ENCODE results near the gene S100A9. TPM values are rescaled to one million over a fixed set of nuclear protein-coding genes. Genes with fewer than 3 reads are reported as not detected.
A peak's percentile ranks its signal among the peaks of the same experiment; 100 is the strongest.

S100A9 gene
- polyA plus RNA-seq, 3 donors, result 8.7 to 22.1 (median 16.1) TPM

GRCh38 chr1:153359241-153359640 is 1.6 kb downstream of the S100A9 start:
- no peak for DNase-seq (ENCODE audit: low read depth in 3 of 3, low spot score in 2 of 3)

GRCh38 chr1:153360190-153360589 is 2.5 kb downstream of the S100A9 start:
- DNase-seq (ENCODE audit: low read depth in 3 of 3, low spot score in 2 of 3), result no peak

- DNase-seq (ENCODE audit: low read depth in 3 of 3, low spot score in 2 of 3), result no peak
Measured at GRCh38 chr1:153360592-153361479, 3.2 kb downstream of the S100A9 start.

GRCh38 chr1:153361480-153362109 is 3.9 kb downstream of the S100A9 start:
- DNase-seq (ENCODE audit: low read depth in 3 of 3, low spot score in 2 of 3), result no peak

DNA sequence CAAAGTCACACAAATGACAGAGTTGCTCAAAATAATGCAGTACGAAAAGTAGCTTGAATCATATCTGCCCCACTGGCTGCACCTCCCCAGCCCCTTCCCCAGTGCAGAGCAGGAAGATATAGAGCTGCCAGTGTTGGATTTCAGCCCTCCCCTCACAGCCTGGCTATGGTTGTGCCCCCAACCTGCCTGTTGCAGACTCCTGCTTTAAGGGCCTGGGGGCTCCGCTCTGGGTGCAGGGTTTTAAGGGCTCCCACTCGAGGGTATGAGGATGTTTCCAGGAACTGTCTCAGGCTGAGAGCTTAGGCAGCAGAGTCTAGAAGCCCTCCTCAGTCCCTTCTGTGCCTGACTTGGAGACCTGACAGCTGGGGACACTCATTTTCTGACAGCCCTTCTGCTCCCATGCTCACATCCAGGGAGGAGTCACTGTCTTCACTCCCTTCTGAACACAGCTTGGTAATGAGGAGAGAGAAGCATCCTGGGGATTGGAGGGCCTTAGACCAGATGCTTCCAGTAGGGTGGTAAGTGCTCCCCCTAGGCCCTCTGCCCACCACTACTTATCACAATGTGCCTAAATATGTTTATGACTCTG is 4.6 kb downstream of the S100A9 start:
- DNase-seq (ENCODE audit: low read depth in 3 of 3, low spot score in 2 of 3), result peak; percentile 33 to 64 (median 58)

DNA sequence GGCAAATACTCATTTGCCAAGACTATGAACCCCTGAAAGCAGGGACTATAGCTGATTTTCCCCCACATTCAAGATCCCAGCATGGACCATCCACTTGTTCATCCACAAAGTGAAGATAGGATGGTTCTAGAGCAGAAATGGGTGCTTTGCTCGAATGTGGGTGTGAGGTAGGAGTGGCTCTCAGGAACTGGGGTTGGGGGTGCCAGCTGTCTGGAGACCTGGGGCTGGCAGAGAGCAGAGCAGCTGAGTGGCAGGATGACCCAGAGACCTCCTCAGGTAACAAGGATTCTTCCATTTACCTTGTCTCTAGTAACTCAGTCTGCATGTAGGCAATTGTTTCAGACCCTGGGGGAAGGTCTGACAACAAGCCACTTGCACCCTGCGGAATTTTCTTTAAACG is 6.0 kb downstream of the S100A9 start:
- no peak for DNase-seq (ENCODE audit: low read depth in 3 of 3, low spot score in 2 of 3)

- DNase-seq (ENCODE audit: low read depth in 3 of 3, low spot score in 2 of 3), result no peak
Measured at GRCh38 chr1:153364156-153364555, 6.5 kb downstream of the S100A9 start.

- no peak for DNase-seq (ENCODE audit: low read depth in 3 of 3, low spot score in 2 of 3)
Measured at GRCh38 chr1:153364766-153365666, 7.4 kb downstream of the S100A9 start.

- no peak for DNase-seq (ENCODE audit: low read depth in 3 of 3, low spot score in 2 of 3)
Measured at GRCh38 chr1:153365696-153366095, 8.0 kb downstream of the S100A9 start.

GRCh38 chr1:153366261-153366660 is 8.6 kb downstream of the S100A9 start:
- DNase-seq (ENCODE audit: low read depth in 3 of 3, low spot score in 2 of 3), result no peak

DNA sequence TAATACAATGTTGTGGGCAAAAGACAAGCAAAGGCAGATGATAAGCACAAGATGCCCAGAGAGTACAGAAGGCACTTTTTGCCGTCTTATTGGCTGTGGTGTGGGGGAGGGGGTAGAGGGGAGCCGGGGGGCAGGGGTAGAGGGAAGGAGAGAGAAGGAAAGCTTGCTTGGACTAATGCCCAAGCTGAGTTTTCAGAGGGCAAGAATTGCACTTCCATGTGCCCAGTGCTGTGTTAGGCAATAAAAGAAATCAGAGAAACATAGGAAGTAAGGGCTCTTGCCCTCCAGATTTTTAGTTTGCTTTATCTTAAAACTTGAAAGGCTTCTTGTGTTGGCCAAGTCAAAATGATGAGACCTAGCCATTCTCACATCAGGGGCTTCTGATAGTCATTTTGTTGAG is 9.4 kb downstream of the S100A9 start:
- DNase-seq (ENCODE audit: low read depth in 3 of 3, low spot score in 2 of 3), result no peak

- DNase-seq (ENCODE audit: low read depth in 3 of 3, low spot score in 2 of 3), result no peak
Measured at GRCh38 chr1:153368495-153368894, 10.8 kb downstream of the S100A9 start.

- no peak for DNase-seq (ENCODE audit: low read depth in 3 of 3, low spot score in 2 of 3)
Measured at GRCh38 chr1:153370146-153370545, 12.5 kb downstream of the S100A9 start.

- no peak for DNase-seq (ENCODE audit: low read depth in 3 of 3, low spot score in 2 of 3)
Measured at GRCh38 chr1:153371231-153371630, 13.6 kb downstream of the S100A9 start.

DNA sequence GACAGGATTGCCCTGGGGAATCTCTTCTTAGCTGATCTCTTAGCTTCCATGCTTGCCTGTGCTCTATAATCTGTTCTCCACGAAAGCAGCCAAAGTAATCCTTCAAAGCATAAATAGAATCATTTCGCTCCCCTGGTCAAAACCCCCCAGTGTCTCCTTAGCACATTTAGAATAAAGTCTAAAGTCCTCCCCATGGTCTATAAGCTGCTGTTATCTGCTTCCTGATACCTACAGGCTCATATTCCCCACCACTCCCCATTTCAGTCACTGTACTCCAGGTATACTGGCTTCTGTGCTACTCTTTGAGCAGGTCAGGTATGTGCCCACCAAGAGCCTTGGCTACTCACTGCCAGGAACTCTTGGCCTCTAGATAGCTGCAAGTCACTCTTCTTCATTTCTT is 14.9 kb downstream of the S100A9 start:
- no peak for DNase-seq (ENCODE audit: low read depth in 3 of 3, low spot score in 2 of 3)

- DNase-seq (ENCODE audit: low read depth in 3 of 3, low spot score in 2 of 3), result no peak
Measured at GRCh38 chr1:153374071-153374470, 16.4 kb downstream of the S100A9 start.

DNA sequence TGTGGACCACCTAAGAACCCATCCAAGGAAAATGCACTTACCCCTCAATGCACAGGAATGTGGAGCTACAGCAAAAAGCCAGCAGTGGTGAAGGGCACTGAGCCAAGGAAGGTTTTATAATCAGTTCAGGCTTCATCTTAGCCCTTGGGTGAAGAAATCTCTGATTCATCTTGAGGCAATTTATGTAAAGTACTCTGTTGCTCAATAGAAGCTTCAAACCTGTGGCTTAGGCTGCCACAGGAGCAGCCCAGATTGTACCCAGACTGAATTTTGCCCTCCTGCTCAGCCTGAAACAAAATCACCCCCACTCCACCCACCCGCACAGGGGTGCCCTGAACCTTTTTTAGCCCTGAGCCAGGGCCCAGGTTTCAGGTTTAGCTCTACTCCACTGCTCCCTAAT is 17.9 kb downstream of the S100A9 start, which contains the start of gene S100A12:
S100A12 (minus strand) TSS at position 111 of the 400 bp plus-strand sequence. CDS start 1,029 bp downstream, outside the sequence.
- DNase-seq (ENCODE audit: low read depth in 3 of 3, low spot score in 2 of 3), result no peak

DNA sequence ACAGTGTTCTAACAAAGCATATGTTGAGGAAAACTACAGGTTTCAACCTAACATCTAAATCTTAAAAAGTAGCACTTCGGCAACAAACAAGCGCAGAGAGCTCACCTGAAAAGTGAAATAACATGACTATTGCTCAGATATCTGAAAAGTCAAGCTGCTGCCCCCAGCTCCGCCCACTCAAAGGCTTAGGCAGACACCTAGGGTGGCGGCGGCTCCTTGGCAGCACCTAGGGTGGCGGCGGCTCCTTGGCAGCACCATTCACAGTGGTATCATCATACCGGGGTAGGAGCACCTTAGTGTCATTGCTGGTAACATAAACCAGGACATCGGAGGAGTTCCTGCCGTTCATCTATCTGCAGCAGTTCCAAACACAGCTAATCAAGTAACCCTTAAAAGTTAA is 21.9 kb downstream of the S100A9 start:
- no peak for DNase-seq (ENCODE audit: low read depth in 3 of 3, low spot score in 2 of 3)

DNA sequence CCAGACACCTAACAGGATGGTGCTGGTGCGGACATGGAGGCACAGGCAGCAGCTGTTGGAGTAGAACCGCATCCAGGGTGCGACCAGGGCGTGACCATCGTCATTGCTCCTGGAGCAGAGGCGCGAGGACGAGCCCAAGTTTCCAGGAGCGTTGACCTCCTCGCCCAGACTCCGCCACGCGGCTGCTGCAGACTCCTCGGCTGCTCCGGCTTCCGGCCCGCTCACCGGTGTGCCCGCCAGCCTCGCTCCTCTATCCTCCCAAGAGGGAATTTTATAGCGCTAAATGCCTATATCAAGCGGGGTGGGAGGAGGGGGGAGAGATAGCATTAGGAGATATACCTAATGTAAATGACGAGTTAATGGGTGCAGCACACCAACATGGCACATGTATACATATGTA is 23.1 kb downstream of the S100A9 start:
- no peak for DNase-seq (ENCODE audit: low read depth in 3 of 3, low spot score in 2 of 3)

GRCh38 chr1:153384958-153385580 is 27.4 kb downstream of the S100A9 start:
- no peak for DNase-seq (ENCODE audit: low read depth in 3 of 3, low spot score in 2 of 3)

Data from right renal cortex interstitium (tissue), 3 donors.